Jurkat, Clone E6-1 (cell line): ENCODE measurements around the gene DENND11. TPM values are rescaled to one million over a fixed set of nuclear protein-coding genes. Genes with fewer than 3 reads are reported as not detected.
A peak's percentile ranks its signal among the peaks of the same experiment; 100 is the strongest.

Experiments used
- DNase-seq: peaks from one replicate; pipeline ENCODE4 v3.0.0-alpha.2; 2011; ENCODE audit warnings: low read depth, low spot score
- H3K4me3 ChIP-seq: 2 replicates; pipeline ENCODE4 v1.5.1; 2011; ENCODE audit warnings: mild to moderate bottlenecking, low read length, control low read depth, moderate library complexity
- polyA plus RNA-seq: library from polyadenylated mRNA; unstranded; fragments of >200 nt; gene quantifications from one replicate; pipeline ENCODE4 v1.2.1, GENCODE V29; 2012; ENCODE audit warnings: missing spikeins; ENCODE audit not compliant: insufficient read length, insufficient read depth

Gene DENND11, protein sequence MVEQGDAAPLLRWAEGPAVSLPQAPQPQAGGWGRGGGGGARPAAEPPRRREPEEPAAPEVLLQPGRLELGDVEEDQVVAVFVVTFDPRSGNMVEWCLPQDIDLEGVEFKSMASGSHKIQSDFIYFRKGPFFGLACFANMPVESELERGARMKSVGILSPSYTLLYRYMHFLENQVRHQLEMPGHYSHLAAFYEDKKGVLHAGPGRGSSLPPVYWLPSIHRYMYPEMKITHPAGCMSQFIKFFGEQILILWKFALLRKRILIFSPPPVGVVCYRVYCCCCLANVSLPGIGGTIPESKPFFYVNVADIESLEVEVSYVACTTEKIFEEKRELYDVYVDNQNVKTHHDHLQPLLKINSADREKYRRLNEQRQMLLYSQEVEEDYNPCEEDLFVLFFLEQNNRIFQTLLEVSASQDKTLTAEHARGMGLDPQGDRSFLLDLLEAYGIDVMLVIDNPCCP
- polyA plus RNA-seq = 11.9 TPM

DNA sequence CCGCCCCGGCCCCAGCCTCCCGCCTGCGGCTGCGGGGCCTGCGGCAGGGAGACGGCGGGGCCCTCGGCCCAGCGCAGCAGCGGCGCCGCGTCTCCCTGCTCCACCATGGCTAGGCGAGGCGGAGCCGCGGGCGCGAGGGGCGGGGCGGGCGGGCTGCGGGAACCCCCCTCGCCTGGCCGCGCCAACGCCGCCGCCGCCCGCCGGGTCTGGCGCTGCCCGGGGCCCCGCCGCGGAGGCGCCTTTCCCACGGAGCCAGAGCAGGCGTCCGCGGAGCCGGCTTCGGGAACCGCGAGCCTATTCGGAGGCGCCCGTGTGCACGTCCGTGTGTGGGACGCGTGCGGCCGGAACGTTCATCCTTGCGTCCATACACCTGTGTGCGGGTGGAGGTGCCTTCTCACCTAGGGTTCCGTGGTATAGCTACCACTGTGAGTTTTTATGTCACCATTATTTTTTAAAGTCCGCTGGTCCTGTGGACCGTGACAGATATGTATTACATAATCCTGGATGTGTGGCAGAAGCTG, at the start of gene DENND11:
DENND11 (minus strand) TSS at position 120 of the 521 bp plus-strand sequence; CDS start at position 107, 13 bp downstream.
- DNase-seq = no peak
- H3K4me3 ChIP-seq = peak within 1 kb of the TSS; percentile 55

DNA sequence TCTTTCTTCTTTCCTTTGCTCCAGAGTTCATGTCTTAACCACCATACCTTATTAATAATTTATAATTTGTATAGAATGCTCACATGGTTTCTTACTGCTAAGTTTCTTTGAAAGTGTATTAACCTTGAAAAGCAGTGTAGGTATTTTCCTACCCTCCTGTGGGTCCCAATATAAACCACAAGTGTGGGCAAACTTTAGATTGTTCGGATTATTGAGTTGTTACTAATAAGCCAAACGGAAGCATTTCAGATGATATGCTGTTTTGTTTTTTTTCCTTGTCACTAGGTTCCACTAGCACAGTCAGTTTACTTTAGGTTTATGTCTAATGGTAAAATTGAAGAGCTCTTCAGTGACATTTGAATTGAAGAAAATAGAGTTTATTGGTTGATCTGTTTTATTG, 46.4 kb upstream of the DENND11 start:
- H3K4me3 ChIP-seq = no peak overlapping the region
- no peak for DNase-seq

DNA sequence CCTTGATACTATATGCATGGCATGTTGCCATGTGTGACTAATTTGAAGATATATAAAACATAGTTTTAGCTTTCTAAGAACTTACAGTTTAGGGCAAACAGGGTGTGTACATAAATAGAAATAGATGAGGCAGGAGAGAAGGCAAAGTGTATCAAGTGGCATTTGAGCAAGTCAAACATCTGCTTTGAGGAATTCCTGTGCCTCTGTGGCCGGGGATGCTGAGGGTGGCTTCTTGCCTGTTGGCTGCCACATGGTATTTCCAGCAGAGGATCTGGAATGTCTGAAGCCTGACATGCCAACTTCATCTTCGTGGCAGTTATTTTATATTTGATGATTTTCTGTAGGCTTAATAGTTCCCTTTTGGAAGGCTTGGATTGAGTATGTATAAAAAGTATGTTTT, 42.2 kb upstream of the DENND11 start:
- no peak overlapping the region for H3K4me3 ChIP-seq
- no peak for DNase-seq

DNA sequence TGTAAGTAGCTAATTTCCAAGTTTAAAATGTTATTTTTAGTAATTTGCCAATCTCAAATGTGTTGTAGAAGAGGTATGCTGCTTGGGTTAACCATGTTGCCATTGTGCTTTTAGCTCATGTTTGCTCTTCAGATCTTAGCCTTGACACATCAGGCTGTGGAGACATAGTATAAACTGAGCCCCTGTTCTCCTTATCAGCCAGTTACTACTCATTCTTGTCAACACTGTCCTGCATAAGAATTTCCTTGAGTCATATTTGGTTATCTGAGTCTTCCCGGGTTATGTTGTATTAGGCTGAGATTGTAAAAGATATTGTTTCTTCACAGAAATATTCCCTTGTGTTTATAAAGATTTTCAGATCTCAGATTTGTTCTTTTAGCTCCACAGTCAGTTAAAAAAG, 40.3 kb upstream of the DENND11 start:
- DNase-seq = no peak
- no peak overlapping the region for H3K4me3 ChIP-seq

DNA sequence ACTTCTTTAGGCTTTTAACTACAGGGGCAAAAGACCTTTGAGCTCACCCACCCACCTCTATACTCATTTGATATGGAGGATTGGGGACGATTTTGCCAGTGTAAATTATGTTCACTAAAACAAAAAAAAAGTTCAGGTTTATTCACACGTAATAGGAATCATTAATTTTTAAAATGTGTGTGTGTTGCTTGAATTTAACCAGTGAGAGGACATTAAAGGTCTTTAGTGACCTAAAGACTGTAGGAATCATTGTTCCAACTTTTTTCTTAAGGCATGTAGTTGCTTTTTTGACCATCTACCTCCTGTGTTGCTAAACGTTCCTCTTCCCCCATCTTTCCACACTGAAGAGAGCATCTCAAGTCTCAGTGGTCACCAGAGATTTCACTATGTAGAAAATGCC, 37.3 kb upstream of the DENND11 start:
- H3K4me3 ChIP-seq = peak overlapping the region; percentile 78

DNA sequence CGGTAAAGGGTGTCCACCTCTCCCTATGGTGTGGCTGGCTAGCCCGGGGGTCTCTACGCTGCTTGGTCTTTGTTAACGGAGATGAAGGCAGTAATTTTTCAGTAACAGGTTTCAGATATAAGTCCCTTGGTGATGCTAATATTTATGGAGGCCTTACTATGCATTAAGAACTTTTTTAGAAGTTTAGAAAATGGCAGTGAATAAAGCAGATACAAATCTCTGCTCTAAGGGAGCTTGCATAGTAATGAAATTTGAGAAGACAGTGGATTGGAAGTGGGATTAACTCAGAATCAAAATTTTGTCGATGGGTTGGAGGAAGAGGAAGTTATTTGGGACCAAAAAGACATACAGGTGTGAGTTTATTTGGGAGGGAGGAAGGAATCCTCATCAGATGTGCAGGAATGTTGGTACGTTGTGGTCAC, 36.6 kb upstream of the DENND11 start:
- H3K4me3 ChIP-seq = peak overlapping the region; percentile 78
- no peak for DNase-seq

More for the DNA sequence above, 37.3 kb upstream of the DENND11 start:
- no peak for DNase-seq

DNA sequence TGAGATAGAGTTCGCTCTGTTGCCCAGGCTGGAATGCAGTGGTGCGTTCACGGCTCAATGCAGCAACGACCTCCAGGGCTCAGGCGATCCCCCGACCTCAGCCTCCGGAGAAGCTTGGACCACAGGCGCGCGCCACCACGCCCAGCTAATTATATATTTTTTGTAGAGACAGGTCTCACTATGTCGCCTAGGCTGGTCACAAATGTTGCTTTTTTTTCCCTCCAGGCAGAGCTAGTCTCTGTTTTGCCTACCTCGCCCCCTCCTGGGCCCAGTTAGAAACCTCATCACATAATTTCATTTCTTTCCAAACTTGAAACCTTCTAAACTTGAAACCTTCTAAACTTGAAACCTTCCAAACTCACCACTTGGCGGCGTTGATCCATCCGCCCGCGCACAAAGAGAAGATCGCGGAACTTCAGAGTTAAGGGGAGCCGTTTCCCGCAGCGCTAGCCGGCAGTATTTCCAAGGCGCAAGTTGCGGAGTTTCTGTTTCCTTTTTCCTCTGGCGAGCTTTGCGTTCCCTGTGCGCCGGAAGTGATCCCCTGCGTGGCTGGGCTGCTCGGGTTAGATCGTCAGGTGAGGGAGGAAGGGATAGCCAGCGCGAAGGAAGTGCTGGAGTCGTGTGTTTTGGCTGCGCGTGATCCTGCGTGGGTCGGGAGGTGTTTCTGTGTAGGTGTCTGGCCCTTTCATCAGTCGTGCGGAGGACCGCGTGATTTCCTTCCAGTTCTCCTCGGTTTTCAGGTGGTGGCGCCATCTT, 36.0 kb upstream of the DENND11 start, which contains the start of gene SSBP1:
SSBP1 (plus strand) TSS at position 523 of the 756 bp plus-strand sequence. CDS start 809 bp downstream, outside the sequence.
- H3K4me3 ChIP-seq = peak within 1 kb of the TSS; percentile 78
- DNase-seq = peak; percentile 98

DNA sequence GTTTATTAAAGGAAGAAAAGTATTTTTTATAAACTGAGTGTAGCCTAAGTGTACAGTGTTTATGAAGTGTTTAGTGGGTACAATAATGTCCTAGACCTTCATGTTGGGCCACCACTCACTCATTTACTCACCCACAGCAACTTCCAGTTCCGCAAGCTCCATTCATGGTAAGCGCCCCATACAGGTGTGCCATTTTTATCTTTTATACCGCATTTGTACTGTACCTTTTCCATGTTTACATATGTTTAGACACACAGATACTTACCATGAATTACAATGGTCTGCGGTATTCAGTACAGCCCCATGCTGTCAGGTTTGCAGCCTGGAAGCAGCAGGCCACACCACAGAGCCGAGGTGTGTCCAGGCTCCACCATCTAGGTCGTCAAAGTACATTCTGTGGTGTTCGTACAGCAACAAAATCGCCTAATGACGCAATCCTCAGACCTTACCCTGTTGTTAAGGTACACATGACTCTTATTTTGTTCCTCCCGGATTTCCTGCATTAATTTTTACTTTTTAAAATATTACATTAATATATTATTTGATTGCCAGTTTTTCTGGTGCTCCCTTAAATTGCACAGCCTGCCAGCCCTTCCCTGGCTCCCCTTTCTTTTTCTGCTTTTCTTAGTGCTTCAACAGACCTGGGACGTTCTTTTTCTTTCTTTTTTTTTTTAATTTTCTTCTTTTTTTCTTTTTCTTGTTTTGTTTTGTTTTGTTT, 35.3 kb upstream of the DENND11 start:
- no peak for DNase-seq
- H3K4me3 ChIP-seq = peak overlapping the region; percentile 78

DNA sequence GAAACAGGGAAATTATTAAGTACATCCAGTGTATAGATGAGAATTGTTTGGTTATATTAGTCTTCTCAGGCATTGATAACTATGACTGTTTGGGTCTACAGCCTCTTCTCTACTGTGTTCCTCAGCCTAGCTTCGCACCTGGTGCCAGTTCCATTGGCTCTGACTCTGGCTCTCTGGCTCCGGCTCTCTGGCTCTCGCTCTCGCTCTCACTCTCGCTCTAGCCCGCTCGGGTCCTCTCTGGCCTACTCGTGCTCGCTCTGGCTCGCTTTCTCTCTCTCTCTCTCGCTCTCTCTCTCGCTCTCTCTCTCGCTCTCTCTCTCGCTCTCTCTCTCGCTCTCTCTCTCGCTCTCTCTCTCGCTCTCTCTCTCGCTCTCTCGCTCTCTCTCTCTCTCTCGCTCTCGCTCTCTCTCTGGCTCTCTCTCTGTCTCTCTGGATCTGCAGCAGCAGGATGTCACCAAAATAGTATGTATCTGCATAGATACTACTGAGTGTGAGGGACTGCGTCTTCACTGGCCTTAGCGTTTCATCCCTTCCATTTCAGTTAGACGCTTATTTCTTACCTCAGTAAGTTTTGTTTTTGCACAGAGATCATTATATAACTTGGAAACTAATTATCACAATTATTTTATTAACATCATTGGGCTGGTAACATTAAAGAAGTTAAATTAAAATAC, 29.6 kb upstream of the DENND11 start:
- H3K4me3 ChIP-seq = no peak overlapping the region
- DNase-seq = no peak

DNA sequence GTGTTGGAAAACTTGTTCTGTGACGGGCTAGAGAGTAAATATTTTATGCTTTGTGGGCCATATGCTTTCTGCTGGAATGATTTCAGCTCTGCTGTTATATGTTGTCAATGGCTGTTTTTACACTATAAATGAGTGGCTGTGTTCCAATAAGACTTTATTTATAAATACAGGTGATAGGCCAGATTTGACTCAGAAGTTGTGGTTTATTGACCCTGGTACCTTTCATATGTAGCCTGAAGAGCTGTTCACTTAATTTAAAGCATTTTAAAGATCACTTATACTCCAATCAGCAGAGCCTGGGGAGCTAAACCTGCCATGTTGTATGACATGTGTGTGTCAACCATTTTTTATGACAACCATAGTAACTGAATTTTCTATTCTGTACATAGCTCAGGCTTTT, 27.1 kb upstream of the DENND11 start:
- no peak overlapping the region for H3K4me3 ChIP-seq
- no peak for DNase-seq

DNA sequence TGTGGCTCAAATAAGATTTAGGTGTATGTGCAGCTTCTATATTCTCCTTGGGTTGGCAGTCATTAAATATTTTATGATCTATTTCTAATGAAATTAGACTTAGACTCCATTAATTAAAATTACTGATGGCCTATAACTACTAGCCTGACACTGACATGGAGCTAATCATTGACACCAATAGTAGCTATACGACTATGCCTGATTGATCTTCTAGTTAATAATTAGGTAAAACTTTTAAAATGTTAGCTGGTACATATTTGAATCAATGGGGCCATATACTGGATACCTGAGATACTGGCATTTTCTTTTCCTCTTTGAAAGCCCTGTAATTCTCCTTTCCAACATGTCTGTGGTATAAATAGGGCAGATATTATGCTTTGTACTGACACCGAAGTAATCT, 20.6 kb upstream of the DENND11 start:
- DNase-seq = no peak
- no peak overlapping the region for H3K4me3 ChIP-seq

DNA sequence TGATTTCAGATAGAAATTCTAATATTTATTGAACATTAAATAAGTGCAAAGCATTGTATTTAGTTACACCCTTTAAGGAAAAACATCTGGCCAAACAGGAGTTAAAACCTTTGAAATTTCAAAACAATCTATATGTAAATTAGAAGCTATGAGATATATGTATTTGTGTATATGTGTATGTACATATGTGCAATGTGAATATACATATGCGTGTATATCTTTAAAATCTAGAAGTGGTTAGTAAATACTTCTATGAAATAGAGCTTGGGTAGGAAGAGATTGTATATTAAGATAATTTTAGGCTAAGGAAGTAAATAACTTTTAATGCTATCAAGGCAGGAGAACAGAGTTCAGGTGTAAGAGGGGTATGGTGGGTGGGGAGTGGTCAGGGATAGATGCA, 15.5 kb upstream of the DENND11 start:
- DNase-seq = no peak
- no peak overlapping the region for H3K4me3 ChIP-seq

DNA sequence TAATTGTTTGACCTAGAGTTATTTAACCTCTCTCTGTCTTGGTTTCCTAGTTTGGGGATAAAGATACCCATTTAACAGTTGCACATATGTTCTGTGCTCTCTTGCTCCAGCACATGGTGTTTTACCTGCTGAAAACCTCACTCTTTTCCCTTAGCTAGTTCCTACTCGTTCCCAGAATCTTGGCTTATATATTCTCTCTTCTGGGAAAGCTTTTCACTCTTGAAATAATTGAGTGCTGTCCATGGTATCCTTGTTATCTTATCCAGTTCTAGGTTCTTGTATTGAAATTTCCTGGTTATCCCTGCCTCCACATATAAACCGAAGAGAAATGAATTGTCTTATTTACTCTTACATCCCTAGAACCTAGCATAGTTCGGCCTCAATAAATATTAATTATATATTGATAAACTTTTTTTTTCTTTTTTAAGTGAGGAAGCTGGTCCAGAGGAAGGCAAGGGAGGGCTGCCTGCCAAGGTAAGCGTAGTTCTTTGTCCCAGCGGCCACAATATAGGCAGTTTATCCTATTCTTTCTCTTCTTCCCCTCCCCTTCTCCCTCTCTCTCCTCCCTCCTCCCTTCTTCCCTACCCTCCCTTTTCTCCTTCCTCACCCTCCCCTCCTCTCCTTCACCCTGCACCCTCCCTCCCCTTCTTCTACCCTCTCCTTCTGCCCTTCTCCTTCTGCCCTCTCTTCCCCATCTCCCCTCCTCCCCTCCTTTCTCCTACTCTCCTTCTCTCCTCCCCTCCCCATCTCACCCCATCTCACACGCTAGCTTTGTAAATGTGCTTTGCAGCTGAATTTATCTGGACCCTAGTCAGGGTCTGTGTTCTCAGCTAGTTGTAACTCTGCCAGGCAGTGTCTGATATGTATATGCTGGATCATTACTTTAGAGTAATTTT, 14.1 kb upstream of the DENND11 start:
- no peak for DNase-seq
- H3K4me3 ChIP-seq = no peak overlapping the region

DNA sequence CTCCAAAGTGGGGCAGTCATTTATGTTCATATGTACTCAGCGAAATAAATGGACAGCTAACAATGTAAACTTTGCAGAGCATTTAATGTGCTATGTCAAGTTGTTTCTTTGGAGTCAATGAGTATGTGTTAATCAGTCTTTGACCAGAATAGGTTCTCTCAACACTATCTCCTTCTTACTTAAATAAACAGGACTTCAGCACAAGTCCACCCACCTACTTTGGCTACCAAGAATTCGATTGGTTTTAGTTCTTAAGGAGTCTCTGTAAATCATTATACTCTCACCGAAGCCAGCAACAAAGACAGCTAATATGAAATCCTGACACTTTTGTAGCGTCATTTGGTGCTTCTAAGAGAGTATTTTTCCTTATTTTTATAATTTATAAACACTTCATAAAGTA, 13.1 kb upstream of the DENND11 start:
- no peak overlapping the region for H3K4me3 ChIP-seq
- DNase-seq = no peak

DNA sequence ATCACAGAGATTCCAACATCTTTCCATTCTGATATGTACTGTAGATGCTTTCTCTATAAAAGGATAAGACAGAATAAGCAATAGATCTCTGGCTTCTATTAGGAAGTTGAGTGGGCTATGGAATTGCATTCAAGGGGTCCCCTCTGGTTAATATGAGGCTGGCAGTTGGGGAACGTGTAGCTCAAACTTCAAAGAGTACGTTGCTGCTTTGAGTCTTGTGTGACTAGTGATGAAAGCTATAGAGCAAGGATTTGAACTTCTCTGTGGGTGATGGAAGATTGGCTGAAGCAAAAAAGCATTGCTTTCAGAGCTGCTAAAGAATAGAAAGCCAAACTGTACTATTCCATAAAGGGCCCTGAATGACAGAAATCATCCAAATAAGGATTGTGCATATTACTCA, 12.6 kb upstream of the DENND11 start:
- H3K4me3 ChIP-seq = no peak overlapping the region
- no peak for DNase-seq

DNA sequence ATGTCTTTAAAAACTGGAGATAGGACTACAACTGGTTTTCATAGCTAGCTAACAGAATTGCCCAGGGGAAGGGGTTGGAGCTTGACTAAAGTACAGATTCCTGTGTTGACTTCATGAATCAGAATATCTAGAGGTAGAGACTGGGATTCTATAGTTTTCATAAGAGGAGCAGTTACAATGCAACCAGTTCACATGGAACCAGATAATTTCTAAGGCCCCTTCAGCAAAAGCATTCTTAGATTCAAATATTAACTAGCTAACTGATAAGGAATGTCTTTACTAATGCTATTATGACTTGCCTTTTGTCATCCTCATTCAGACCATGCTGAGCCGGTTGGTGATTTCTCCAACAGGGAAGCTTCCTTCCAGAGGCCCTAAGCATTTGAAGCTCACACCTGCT, 11.9 kb upstream of the DENND11 start:
- H3K4me3 ChIP-seq = no peak overlapping the region
- DNase-seq = no peak

DNA sequence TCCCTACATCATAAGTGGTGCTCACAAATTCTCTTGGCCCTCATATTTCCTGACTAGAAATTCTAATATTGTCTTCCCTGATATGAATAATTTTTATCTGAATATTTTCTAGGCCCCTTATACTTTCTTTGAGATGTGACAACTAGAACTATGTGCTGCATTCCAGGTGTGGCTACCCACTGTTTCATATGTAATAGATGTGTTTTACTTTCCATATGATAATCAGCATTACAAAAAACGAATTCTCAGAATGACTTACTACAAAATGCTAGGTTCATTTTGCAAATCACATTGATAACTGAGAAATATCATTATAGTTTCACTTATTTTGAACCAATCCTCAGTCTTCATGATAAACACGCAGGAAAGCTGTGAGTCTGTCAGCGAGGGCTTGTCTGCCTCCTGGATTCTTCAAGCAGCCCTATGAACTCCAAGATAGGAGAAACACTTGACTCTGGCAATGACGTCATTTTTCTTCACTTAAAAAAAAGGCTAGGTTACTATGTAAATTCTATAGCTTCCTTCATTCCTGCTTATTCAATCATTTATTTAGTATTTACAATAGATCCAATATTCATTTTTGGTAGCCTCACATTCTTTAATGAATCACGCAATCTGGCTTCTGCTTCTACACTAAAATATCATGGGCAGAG, 10.8 kb upstream of the DENND11 start:
- H3K4me3 ChIP-seq = no peak overlapping the region
- no peak for DNase-seq
